SK-N-SH (cell line): ENCODE measurements around the gene LTB4R2. TPM values are rescaled to one million over a fixed set of nuclear protein-coding genes. Genes with fewer than 3 reads are reported as not detected.

Experiments
- CTCF ChIA-PET: fragments of 300-600, 350-600 bp; formaldehyde crosslinking; extraction: SDS; loops from one replicate; lab custom pipeline; 2021; lab: Yijun Ruan, JAX
- POLR2A ChIA-PET: fragments of 350-600 bp; sonication (Branson Sonifier 250); formaldehyde crosslinking; extraction: SDS; loops from one replicate; lab custom pipeline; 2020; ENCODE audit warnings: antibody characterized with exemption, inconsistent platforms; lab: Yijun Ruan, JAX
- DNase-seq: peaks from one replicate; pipeline ENCODE4 v3.0.0; 2012
- H2AFZ ChIP-seq: fragments of 200-600 bp; sonication (generic); 2 replicates; pipeline ENCODE4 v1.8.1; 2016; ENCODE audit warnings: antibody characterized with exemption, mild to moderate bottlenecking, low read depth
- H3F3A ChIP-seq: fragments of 200-600 bp; sonication (generic); replicated peaks from 2 replicates; pipeline ENCODE3; 2016; ENCODE audit warnings: antibody characterized with exemption, mild to moderate bottlenecking; ENCODE audit not compliant: insufficient read depth
- H3K27ac ChIP-seq, 2 experiments: fragments of 200-500 bp in 1 of 2; fragments of 200-600 bp in 1 of 2; sonication (Bioruptor generic) in 1 of 2; sonication (generic), shearing (Covaris generic) in 1 of 2; 2 replicates each; pipeline versions ENCODE4 v1.5.1 to v1.6.1; 2014 to 2016; ENCODE audit warnings: low read depth in 2 of 2, inconsistent platforms in 1 of 2, low read length in 1 of 2, mild to moderate bottlenecking in 1 of 2, mixed read lengths in 1 of 2
- H3K27me3 ChIP-seq: fragments of 200-600 bp; sonication (generic), shearing (Covaris generic); 2 replicates; pipeline ENCODE4 v1.6.1; 2016; ENCODE audit warnings: mixed run types; ENCODE audit not compliant: insufficient read depth
- H3K36me3 ChIP-seq, 2 experiments: fragments of 200-500 bp in 1 of 2; fragments of 200-600 bp in 1 of 2; sonication (Bioruptor generic) in 1 of 2; sonication (generic) in 1 of 2; replicated peaks in 1 of 2; 2 replicates each; pipeline versions ENCODE3 to v1.5.1; 2014 to 2016; ENCODE audit warnings: low read length in 1 of 2, mild to moderate bottlenecking in 1 of 2; ENCODE audit not compliant: insufficient read depth in 2 of 2, control insufficient read depth in 1 of 2
- H3K4me1 ChIP-seq, 2 experiments: fragments of 200-500 bp in 1 of 2; fragments of 200-600 bp in 1 of 2; sonication (Bioruptor generic) in 1 of 2; sonication (generic), shearing (Covaris generic) in 1 of 2; 2 replicates each; pipeline versions ENCODE4 v1.5.1 to v1.6.1; 2014 to 2016; ENCODE audit warnings: low read depth in 1 of 2, low read length in 1 of 2, mixed run types in 1 of 2; ENCODE audit not compliant: insufficient read depth in 2 of 2, control insufficient read depth in 1 of 2
- H3K4me2 ChIP-seq: fragments of 200-600 bp; sonication (generic), shearing (Covaris generic); 2 replicates; pipeline ENCODE4 v1.6.1; 2017; ENCODE audit warnings: mixed run types
- H3K4me3 ChIP-seq, 2 experiments: fragments of 200-500 bp in 1 of 2; fragments of 200-600 bp in 1 of 2; sonication (Bioruptor generic) in 1 of 2; sonication (generic), shearing (Covaris generic) in 1 of 2; 2 replicates each; pipeline versions ENCODE4 v1.5.1 to v1.8.1; 2014 to 2016; ENCODE audit warnings: low read depth in 2 of 2, inconsistent platforms in 1 of 2, low read length in 1 of 2, mild to moderate bottlenecking in 1 of 2, mixed read lengths in 1 of 2, moderate library complexity in 1 of 2
- H3K79me2 ChIP-seq: fragments of 200-600 bp; sonication (generic); 2 replicates; pipeline ENCODE4 v1.8.1; 2017; ENCODE audit warnings: mild to moderate bottlenecking; ENCODE audit not compliant: insufficient read depth
- H3K9ac ChIP-seq: fragments of 200-600 bp; sonication (generic); 2 replicates; pipeline ENCODE4 v1.6.1; 2017; ENCODE audit warnings: mixed run types
- H3K9me2 ChIP-seq: fragments of 200-600 bp; sonication (generic); 2 replicates; pipeline ENCODE4 v1.6.1; 2017; ENCODE audit warnings: mixed run types
- H3K9me3 ChIP-seq: fragments of 200-600 bp; sonication (generic); 2 replicates; pipeline ENCODE4 v1.6.1; 2017; ENCODE audit warnings: mixed run types, mild to moderate bottlenecking, moderate library complexity
- H4K20me1 ChIP-seq: fragments of 200-600 bp; sonication (generic); 2 replicates; pipeline ENCODE4 v1.6.1; 2017; ENCODE audit warnings: mild to moderate bottlenecking, mixed run types; ENCODE audit not compliant: insufficient read depth
- CTCF ChIP-seq: fragments of 200-600 bp; sonication (generic); IDR thresholded peaks from 2 replicates; pipeline ENCODE4 v1.6.1; 2017; ENCODE audit warnings: antibody characterized with exemption, mild to moderate bottlenecking, moderate library complexity
- ELF1 ChIP-seq: IDR thresholded peaks from 2 replicates; pipeline ENCODE4 v1.4.0; 2012
- EP300 ChIP-seq, 2 experiments: IDR thresholded peaks; 2 replicates each; pipeline versions ENCODE4 v1.4.0 to v1.6.1; 2012; ENCODE audit warnings: borderline replicate concordance in 1 of 2, low read depth in 1 of 2, low read length in 1 of 2
- FOXJ3 ChIP-seq: sonication (generic); formaldehyde crosslinking; IDR thresholded peaks from 2 replicates; pipeline ENCODE4 v1.5.1; 2020; ENCODE audit warnings: mild to moderate bottlenecking, missing genetic modification reagents
- FOXM1 ChIP-seq: IDR thresholded peaks from 2 replicates; pipeline ENCODE4 v1.4.0; 2012; ENCODE audit warnings: low read depth, mild to moderate bottlenecking
- GABPA ChIP-seq: IDR thresholded peaks from 2 replicates; pipeline ENCODE4 v1.4.0; 2012; ENCODE audit warnings: low read depth, mild to moderate bottlenecking
- MXI1 ChIP-seq: IDR thresholded peaks from 2 replicates; pipeline ENCODE4 v1.6.1; 2012; ENCODE audit warnings: mild to moderate bottlenecking, low read depth, low read length, improper control_type of control experiment
- PBX3 ChIP-seq: IDR thresholded peaks from 2 replicates; pipeline ENCODE4; 2012
- POLR2AphosphoS5 ChIP-seq: IDR thresholded peaks from 2 replicates; pipeline ENCODE4 v1.6.1; 2012; ENCODE audit warnings: low read depth, low read length
- RCOR1 ChIP-seq: fragments of 150-350 bp; IDR thresholded peaks from 2 replicates; pipeline ENCODE4 v1.6.1; 2017; ENCODE audit warnings: antibody characterized with exemption, low read length
- SIN3A ChIP-seq: IDR thresholded peaks from 2 replicates; pipeline ENCODE4 v1.6.1; 2012; ENCODE audit warnings: low read depth, mild to moderate bottlenecking, low read length, moderate library complexity, borderline replicate concordance
- SMC3 ChIP-seq: IDR thresholded peaks from 2 replicates; pipeline ENCODE4 v1.6.1; 2012; ENCODE audit warnings: low read depth, low read length, improper control_type of control experiment
- TAF1 ChIP-seq: IDR thresholded peaks from 2 replicates; pipeline ENCODE4 v1.6.1; 2012; ENCODE audit warnings: low read depth, mild to moderate bottlenecking, low read length, moderate library complexity, borderline replicate concordance
- TCF12 ChIP-seq: IDR thresholded peaks from 2 replicates; pipeline ENCODE4 v1.4.0; 2012
- TEAD4 ChIP-seq: IDR thresholded peaks from 2 replicates; pipeline ENCODE4 v1.4.0; 2012; ENCODE audit warnings: mild to moderate bottlenecking, borderline replicate concordance; ENCODE audit not compliant: insufficient read depth
- WGBS: methylation state at CpG from one replicate; pipeline ENCODE4 v1.1.6; 2017; ENCODE audit warnings: low lambda C conversion rate; 5-methylcytosine and 5-hydroxymethylcytosine counted together
- polyA plus RNA-seq, 3 experiments: library from polyadenylated mRNA; depleted of rRNA; stranded (reverse); fragments of >200 nt; gene quantifications; 2 replicates each; pipeline ENCODE4 v1.2.3, GENCODE V29; 2012
- TF ChIP-seq, protein P1 (sequence below): fragments of 150-350 bp; IDR thresholded peaks from 2 replicates; pipeline ENCODE4 v1.6.1; 2017; ENCODE audit warnings: antibody characterized with exemption, low read length, low read depth, borderline replicate concordance
- TF ChIP-seq, protein P2 (sequence below): IDR thresholded peaks from 2 replicates; pipeline ENCODE4 v1.4.0; 2012; ENCODE audit warnings: low read depth, borderline replicate concordance

The LTB4R2 gene
- polyA plus RNA-seq, 1 of the 3 experiments (the other 2 are of a cell fraction) = 8.2 TPM

DNA sequence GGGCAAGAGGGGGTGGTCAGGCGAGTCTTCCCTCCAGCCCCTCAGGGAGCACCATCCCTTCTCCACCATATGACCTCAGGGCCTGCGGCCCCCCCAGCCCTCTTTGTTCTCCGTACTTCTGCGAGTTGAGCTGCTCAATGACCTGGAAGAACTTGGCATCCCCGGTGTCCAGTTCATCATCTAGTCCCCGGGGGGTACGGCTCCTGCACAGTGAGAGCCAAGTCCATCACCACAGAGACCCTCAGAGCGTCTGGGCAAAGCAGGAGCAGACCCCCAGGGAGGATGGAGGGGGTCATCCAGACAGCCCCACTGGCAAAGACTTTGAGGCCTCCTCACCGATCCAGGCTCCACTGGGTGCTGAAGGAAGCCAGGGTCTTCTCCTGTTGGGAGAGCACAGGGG is 16.0 kb downstream of the LTB4R2 start:
- Histone ChIP-seq H3K4me3 (no peak overlapping the region), H2AFZ (no peak overlapping the region), H3K9me2 (no peaks in the 10 kb centered on the region), H3K4me2 (no peak overlapping the region), H3K4me1 (no peaks in the 10 kb centered on the region), H3K9me3 (no peaks in the 10 kb centered on the region), H3K9ac (no peak overlapping the region), H3K36me3 (no peaks in the 10 kb centered on the region), H3K27me3 (no peaks in the 10 kb centered on the region), H3F3A (no peaks in the 10 kb centered on the region), H3K79me2 (no peaks in the 10 kb centered on the region), H4K20me1 (no peaks in the 10 kb centered on the region), H3K27ac (no peak overlapping the region)
- CTCF ChIA-PET = interaction anchor here (3.9 to 14.6 kb wide), 5 partner anchors 7 to 111 kb away, joined by 36 to 115 read pairs (median 62); partner anchors contain the start of genes ADCY4, CBLN3, CIDEB and KHNYN
- DNase-seq = peak; percentile 9
- POLR2A ChIA-PET = no interaction called here
- no peak for TF ChIP-seq TEAD4
- no peak for TF ChIP-seq FOXM1
- no peak for TF ChIP-seq EP300 (IDR thresholded peaks at IDR 0.05; ENCODE audit: borderline replicate concordance in 1 of 2, low read depth in 1 of 2, low read length in 1 of 2)
- TF ChIP-seq FOXJ3 (CRISPR knock-in tag) = no peak
- TF ChIP-seq, protein P1, sequence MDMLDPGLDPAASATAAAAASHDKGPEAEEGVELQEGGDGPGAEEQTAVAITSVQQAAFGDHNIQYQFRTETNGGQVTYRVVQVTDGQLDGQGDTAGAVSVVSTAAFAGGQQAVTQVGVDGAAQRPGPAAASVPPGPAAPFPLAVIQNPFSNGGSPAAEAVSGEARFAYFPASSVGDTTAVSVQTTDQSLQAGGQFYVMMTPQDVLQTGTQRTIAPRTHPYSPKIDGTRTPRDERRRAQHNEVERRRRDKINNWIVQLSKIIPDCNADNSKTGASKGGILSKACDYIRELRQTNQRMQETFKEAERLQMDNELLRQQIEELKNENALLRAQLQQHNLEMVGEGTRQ = no peak
- no peak for TF ChIP-seq PBX3
- no peak for TF ChIP-seq TCF12
- TF ChIP-seq SMC3 = no peak
- no peak for TF ChIP-seq MXI1
- TF ChIP-seq POLR2AphosphoS5 = no peak
- no peak for TF ChIP-seq TAF1
- TF ChIP-seq, protein P2, sequence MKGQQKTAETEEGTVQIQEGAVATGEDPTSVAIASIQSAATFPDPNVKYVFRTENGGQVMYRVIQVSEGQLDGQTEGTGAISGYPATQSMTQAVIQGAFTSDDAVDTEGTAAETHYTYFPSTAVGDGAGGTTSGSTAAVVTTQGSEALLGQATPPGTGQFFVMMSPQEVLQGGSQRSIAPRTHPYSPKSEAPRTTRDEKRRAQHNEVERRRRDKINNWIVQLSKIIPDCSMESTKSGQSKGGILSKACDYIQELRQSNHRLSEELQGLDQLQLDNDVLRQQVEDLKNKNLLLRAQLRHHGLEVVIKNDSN = no peak
- TF ChIP-seq GABPA = no peak
- TF ChIP-seq ELF1 = no peak
- TF ChIP-seq RCOR1 = no peak
- no peak for TF ChIP-seq CTCF
- TF ChIP-seq SIN3A = no peak
- 32% methylated on average over 7 of the region's 9 CpGs for WGBS
